Measurements from ENCODE around the gene SPRR2A.

DNA sequence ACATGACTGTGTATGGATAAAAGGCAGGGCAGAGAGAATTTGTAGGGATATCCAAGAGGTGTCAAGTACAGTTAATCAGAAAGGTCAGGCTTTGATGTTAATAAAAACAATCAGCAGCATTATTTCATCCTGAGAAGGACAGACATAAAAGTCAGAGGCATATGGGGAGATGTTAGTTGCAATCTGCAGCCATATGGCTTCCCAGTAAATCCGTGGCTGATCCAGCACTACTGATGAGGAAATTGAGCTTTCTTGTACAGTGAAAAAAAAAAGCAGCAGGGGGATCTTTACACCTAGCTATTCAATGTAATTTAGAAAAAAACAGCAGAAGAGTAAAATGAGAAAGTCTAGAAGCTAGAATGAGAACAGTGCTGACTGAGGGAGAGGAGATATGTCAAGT lies 28.5 kb downstream of the SPRR2A start:
- TF ChIP-seq, protein P1, sequence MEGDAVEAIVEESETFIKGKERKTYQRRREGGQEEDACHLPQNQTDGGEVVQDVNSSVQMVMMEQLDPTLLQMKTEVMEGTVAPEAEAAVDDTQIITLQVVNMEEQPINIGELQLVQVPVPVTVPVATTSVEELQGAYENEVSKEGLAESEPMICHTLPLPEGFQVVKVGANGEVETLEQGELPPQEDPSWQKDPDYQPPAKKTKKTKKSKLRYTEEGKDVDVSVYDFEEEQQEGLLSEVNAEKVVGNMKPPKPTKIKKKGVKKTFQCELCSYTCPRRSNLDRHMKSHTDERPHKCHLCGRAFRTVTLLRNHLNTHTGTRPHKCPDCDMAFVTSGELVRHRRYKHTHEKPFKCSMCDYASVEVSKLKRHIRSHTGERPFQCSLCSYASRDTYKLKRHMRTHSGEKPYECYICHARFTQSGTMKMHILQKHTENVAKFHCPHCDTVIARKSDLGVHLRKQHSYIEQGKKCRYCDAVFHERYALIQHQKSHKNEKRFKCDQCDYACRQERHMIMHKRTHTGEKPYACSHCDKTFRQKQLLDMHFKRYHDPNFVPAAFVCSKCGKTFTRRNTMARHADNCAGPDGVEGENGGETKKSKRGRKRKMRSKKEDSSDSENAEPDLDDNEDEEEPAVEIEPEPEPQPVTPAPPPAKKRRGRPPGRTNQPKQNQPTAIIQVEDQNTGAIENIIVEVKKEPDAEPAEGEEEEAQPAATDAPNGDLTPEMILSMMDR (IDR thresholded peaks at IDR 0.05; ENCODE audit: insufficient read depth, low read depth, low read length), result no peak
- no peak for TF ChIP-seq EZH2 (IDR thresholded peaks at IDR 0.05; ENCODE audit: insufficient read depth, low read length)

Measured in astrocyte (in vitro differentiated cells and primary cell).